Lower leg skin (tissue), 4 donors: ENCODE data around the gene COL5A3. TPM values are rescaled to one million over a fixed set of nuclear protein-coding genes. Genes with fewer than 3 reads are reported as not detected.

Source experiments
- DNase-seq, 2 donors: peaks; one replicate each; pipeline ENCODE4 v3.0.0-alpha.2; 2019; ENCODE audit warnings: low spot score in 2 of 2
- H3K4me3 ChIP-seq: fragments of 200-600 bp; sonication (generic); 2 replicates; pipeline ENCODE4 v1.5.1; 2017; ENCODE audit warnings: mild to moderate bottlenecking, low read depth; ENCODE audit not compliant: poor library complexity, severe bottlenecking
- POLR2A ChIP-seq, 2 donors: fragments of 450-650 bp; IDR thresholded peaks; one replicate each; pipeline ENCODE4 v1.6.1; 2016 to 2017; ENCODE audit warnings: antibody characterized with exemption in 2 of 2, mild to moderate bottlenecking in 1 of 2, moderate library complexity in 1 of 2
- WGBS, 2 donors: methylation state at CpG; one replicate each; pipeline ENCODE4 v1.1.5; 2018; 5-methylcytosine and 5-hydroxymethylcytosine counted together
- intact Hi-C: fragments of 100-400 bp; cut with DNase I; formaldehyde crosslinking; loops from one replicate; pipeline ENCODE4 v1.15.0; 2023; ENCODE audit warnings: low total_unique reads
- total RNA-seq, 4 donors: library from RNA; depleted of rRNA; stranded (reverse); fragments of >200 nt; gene quantifications; one replicate each; pipeline ENCODE4 v1.1.0, GENCODE V29; 2016
- TF ChIP-seq, protein P1 (sequence below), 3 donors: fragments of 450-650 bp; IDR thresholded peaks; one replicate each; pipeline ENCODE4 v1.5.1; 2016; ENCODE audit warnings: antibody characterized with exemption in 3 of 3, mild to moderate bottlenecking in 3 of 3, moderate library complexity in 2 of 3

The COL5A3 gene
- total RNA-seq, 4 donors from 2014 or later: 11.9 to 31.9 (median 20.7) TPM

GRCh38 chr19:9941231-9941630, 69.1 kb downstream of the COL5A3 start:
- WGBS, 2 donors: 20 to 33% methylated on average over 1 of the region's 1 CpG
- H3K4me3 ChIP-seq: no peak overlapping the region
- intact Hi-C loops: no loop called here
- TF ChIP-seq POLR2A (IDR thresholded peaks at IDR 0.05): no peak
- TF ChIP-seq, protein P1, sequence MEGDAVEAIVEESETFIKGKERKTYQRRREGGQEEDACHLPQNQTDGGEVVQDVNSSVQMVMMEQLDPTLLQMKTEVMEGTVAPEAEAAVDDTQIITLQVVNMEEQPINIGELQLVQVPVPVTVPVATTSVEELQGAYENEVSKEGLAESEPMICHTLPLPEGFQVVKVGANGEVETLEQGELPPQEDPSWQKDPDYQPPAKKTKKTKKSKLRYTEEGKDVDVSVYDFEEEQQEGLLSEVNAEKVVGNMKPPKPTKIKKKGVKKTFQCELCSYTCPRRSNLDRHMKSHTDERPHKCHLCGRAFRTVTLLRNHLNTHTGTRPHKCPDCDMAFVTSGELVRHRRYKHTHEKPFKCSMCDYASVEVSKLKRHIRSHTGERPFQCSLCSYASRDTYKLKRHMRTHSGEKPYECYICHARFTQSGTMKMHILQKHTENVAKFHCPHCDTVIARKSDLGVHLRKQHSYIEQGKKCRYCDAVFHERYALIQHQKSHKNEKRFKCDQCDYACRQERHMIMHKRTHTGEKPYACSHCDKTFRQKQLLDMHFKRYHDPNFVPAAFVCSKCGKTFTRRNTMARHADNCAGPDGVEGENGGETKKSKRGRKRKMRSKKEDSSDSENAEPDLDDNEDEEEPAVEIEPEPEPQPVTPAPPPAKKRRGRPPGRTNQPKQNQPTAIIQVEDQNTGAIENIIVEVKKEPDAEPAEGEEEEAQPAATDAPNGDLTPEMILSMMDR (IDR thresholded peaks at IDR 0.05): no peak
- DNase-seq: no peak

GRCh38 chr19:9940778-9941177, 69.5 kb downstream of the COL5A3 start:
- 59 to 80% methylated on average over 2 of the region's 2 CpGs for WGBS, 2 donors
- TF ChIP-seq, protein P1 (IDR thresholded peaks at IDR 0.05): no peak
- no peak for TF ChIP-seq POLR2A (IDR thresholded peaks at IDR 0.05)
- intact Hi-C loops: no loop called here

GRCh38 chr19:9939301-9939913, 70.9 kb downstream of the COL5A3 start:
- H3K4me3 ChIP-seq: no peak overlapping the region
- no peak for TF ChIP-seq POLR2A (IDR thresholded peaks at IDR 0.05)
- TF ChIP-seq, protein P1 (IDR thresholded peaks at IDR 0.05): no peak
- no peak for DNase-seq
- intact Hi-C loops: loop anchor here (10.0 kb wide), 2 partner anchors 175 to 315 kb away; partner anchors contain the start of genes EIF3G, MRPL4 and P2RY11
- WGBS, 2 donors: 63 to 73% methylated on average over 3 of the region's 3 CpGs

More at GRCh38 chr19:9940778-9941177, 69.5 kb downstream of the COL5A3 start:
- DNase-seq: no peak
- no peak overlapping the region for H3K4me3 ChIP-seq

DNA sequence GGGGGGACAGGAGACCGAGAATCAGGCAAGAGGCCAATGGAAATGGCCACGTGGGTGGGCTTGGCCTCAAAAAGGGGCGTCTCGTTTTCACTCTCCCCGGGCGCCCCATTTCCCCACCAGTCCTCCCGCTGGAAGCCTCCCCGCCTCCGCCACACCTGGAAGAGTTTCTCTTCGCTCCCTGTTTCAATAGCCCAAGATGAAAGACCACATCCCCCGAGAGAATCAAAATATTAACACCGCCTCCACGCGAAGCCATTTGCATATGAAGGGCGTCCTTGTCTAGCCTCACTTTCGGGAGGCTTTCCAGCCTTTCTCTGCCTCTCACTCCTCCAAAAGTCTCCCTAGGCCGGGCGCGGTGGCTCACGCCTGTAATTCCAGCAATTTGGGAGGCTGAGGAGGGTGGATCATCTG, 73.3 kb downstream of the COL5A3 start:
- no peak for DNase-seq
- intact Hi-C loops: loop anchor here (2.0 to 10.0 kb wide), 3 partner anchors 64 to 318 kb away; partner anchors contain the start of genes EIF3G, MRPL4 and P2RY11
- TF ChIP-seq, protein P1 (IDR thresholded peaks at IDR 0.05): no peak
- TF ChIP-seq POLR2A (IDR thresholded peaks at IDR 0.05): no peak
- WGBS, 2 donors: 21 to 31% methylated on average over 20 of the region's 20 CpGs
- H3K4me3 ChIP-seq: no peak overlapping the region

DNA sequence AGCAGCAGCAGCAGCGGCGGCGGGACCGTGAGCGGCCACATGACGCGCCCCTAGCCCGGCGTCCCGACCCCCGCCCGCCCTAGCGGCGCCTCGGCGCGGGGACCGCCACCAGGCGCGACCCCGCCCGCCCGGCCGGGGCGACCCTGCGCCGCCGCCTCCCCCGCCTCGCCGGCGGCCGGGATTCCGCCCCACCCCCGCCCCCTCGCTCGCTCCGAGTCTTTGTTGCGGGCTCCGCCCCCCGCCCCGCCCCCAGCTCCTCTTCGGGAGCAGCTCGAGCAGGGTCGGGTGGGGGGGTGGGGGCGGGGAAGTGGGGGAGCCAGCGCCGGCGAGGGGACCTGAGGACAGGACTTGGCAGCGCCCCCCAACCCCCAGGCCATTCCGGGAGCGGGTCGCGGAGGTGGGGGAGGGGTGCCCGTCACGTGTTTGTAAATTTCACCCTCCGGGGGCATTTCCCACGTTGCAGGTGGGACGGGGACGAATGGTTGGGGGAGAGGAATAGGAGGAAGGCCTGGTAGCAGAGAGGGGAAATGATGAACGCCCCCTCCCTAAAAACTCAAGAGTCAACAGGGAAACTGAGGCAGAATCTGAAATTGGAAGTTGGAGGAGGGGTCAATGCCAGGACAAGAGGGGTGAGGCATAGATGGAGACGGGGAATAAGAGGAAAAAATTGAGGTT, 73.8 kb downstream of the COL5A3 start, which contains the start of gene OLFM2:
Gene OLFM2, minus strand, starts transcription at position 190 of the 675 bp plus-strand sequence. Its CDS starts 149 bp downstream, at position 41.
- TF ChIP-seq, protein P1 (IDR thresholded peaks at IDR 0.05): no peak
- intact Hi-C loops: loop anchor here (2.0 to 10.0 kb wide), 3 partner anchors 64 to 318 kb away; partner anchors contain the start of genes EIF3G, MRPL4 and P2RY11
- WGBS, 2 donors: 5 to 6% methylated on average over 15 to 19 of the region's 62 CpGs
- peak within 1 kb of the TSS; percentile 20 for H3K4me3 ChIP-seq
- DNase-seq: no peak
